ENCODE measurements around the gene ZFP64.

GRCh38 chr20:52193133-52193532 is 1.6 kb upstream of the ZFP64 start:
- no peak for TF ChIP-seq CTCF (IDR thresholded peaks at IDR 0.05)
- TF ChIP-seq POLR2A (IDR thresholded peaks at IDR 0.05): no peak
